ENCODE measurements around the gene TCP1.

- no peak for TF ChIP-seq ARNT (IDR thresholded peaks at IDR 0.05)
- TF ChIP-seq NFRKB (IDR thresholded peaks at IDR 0.05), result no peak
- TF ChIP-seq ZNF384 (IDR thresholded peaks at IDR 0.05), result no peak
- no peak for TF ChIP-seq LEF1 (IDR thresholded peaks at IDR 0.05; ENCODE audit: borderline replicate concordance)
- TF ChIP-seq L3MBTL2 (conservative IDR thresholded peaks at IDR 0.05), result no peak
- no peak for TF ChIP-seq PKNOX1 (IDR thresholded peaks at IDR 0.05)
- no peak for TF ChIP-seq ELF4 (IDR thresholded peaks at IDR 0.05)
- no peak for TF ChIP-seq CTBP1 (IDR thresholded peaks at IDR 0.05; ENCODE audit: borderline replicate concordance)
- no peak for TF ChIP-seq FOXK2 (IDR thresholded peaks at IDR 0.05)
- no peak for TF ChIP-seq HDGF (IDR thresholded peaks at IDR 0.05; ENCODE audit: borderline replicate concordance)
- TF ChIP-seq SUZ12 (IDR thresholded peaks at IDR 0.05), result no peak
Measured at GRCh38 chr6:159815410-159815809, 26.0 kb upstream of the TCP1 start.

Data from HEK293T (cell line).